IMR-90 (cell line): ENCODE results near the gene ACTR1A. TPM values are rescaled to one million over a fixed set of nuclear protein-coding genes. Genes with fewer than 3 reads are reported as not detected.

Experiments used
- ATAC-seq: fragments of 200-7000 bp; cut with Tn5 transposase; 2 replicates; pipeline ENCODE4 v1.9.1; 2020; ENCODE audit warnings: low read depth, mild to moderate bottlenecking, moderate library complexity
- BruUV-seq: library from RNA; stranded (reverse); fragments of 400-500 nt; replicated peaks from 2 replicates; lab custom pipeline; 2021; lab: Mats Ljungman, UMichigan
- CTCF ChIA-PET: fragments of 300-600 bp; formaldehyde crosslinking; extraction: SDS; loops from one replicate; lab custom pipeline; 2021; ENCODE audit warnings: antibody characterized with exemption; lab: Yijun Ruan, JAX
- POLR2A ChIA-PET: fragments of 300-600 bp; sonication (Branson Sonifier 250); formaldehyde crosslinking; loops from one replicate; lab custom pipeline; 2022; ENCODE audit warnings: antibody characterized with exemption; ENCODE audit not compliant: unreplicated experiment; lab: Charles Lee
- DNase-seq: peaks from one replicate; pipeline ENCODE4 v3.0.0; 2013
- H2AFZ ChIP-seq: replicated peaks from 2 replicates; pipeline ENCODE3; 2013; ENCODE audit warnings: low read length, mild to moderate bottlenecking; ENCODE audit not compliant: poor library complexity
- H2AK5ac ChIP-seq: 2 replicates; pipeline ENCODE4 v1.6.1; 2013; ENCODE audit warnings: low read depth, low read length, inconsistent platforms
- H2AK9ac ChIP-seq: replicated peaks from 2 replicates; pipeline ENCODE3; 2013; ENCODE audit warnings: mild to moderate bottlenecking, low read depth, low read length, moderate library complexity; ENCODE audit not compliant: poor library complexity
- H2BK120ac ChIP-seq: 2 replicates; pipeline ENCODE4 v1.6.1; 2013; ENCODE audit warnings: low read depth, low read length, inconsistent platforms
- H2BK15ac ChIP-seq: 3 replicates; pipeline ENCODE4 v1.6.1; 2013; ENCODE audit warnings: low read depth, low read length, inconsistent platforms
- H2BK20ac ChIP-seq: 2 replicates; pipeline ENCODE4 v1.6.1; 2013; ENCODE audit warnings: low read depth, mild to moderate bottlenecking, inconsistent platforms, low read length, moderate library complexity
- H2BK5ac ChIP-seq: 2 replicates; pipeline ENCODE4 v1.6.1; 2013; ENCODE audit warnings: mild to moderate bottlenecking, low read depth, low read length, inconsistent platforms; ENCODE audit not compliant: poor library complexity, severe bottlenecking
- H3K14ac ChIP-seq: replicated peaks from 2 replicates; pipeline ENCODE4 v1.6.1; 2013; ENCODE audit warnings: low read depth, low read length, inconsistent platforms
- H3K18ac ChIP-seq: 2 replicates; pipeline ENCODE4 v1.6.1; 2013; ENCODE audit warnings: low read depth, low read length, control low read depth
- H3K23ac ChIP-seq: 2 replicates; pipeline ENCODE4 v1.6.1; 2013; ENCODE audit warnings: low read depth, low read length, inconsistent platforms
- H3K27ac ChIP-seq: 2 replicates; pipeline ENCODE4 v1.5.1; 2013; ENCODE audit warnings: mild to moderate bottlenecking, control low read depth, low read length; ENCODE audit not compliant: insufficient read depth
- H3K27me3 ChIP-seq: 2 replicates; pipeline ENCODE4 v1.6.1; 2013; ENCODE audit warnings: low read length; ENCODE audit not compliant: control insufficient read depth, insufficient read depth
- H3K36me3 ChIP-seq: 2 replicates; pipeline ENCODE4 v1.6.1; 2013; ENCODE audit warnings: low read length, mixed read lengths; ENCODE audit not compliant: control insufficient read depth, insufficient read depth
- H3K4ac ChIP-seq: 2 replicates; pipeline ENCODE4 v1.6.1; 2013; ENCODE audit warnings: low read depth, low read length, inconsistent platforms
- H3K4me1 ChIP-seq: 2 replicates; pipeline ENCODE4 v1.6.1; 2013; ENCODE audit warnings: low read length, mixed read lengths; ENCODE audit not compliant: control insufficient read depth, insufficient read depth
- H3K4me2 ChIP-seq: 2 replicates; pipeline ENCODE4 v1.6.1; 2013; ENCODE audit warnings: low read depth, mild to moderate bottlenecking, control low read depth, low read length, moderate library complexity
- H3K4me3 ChIP-seq: 2 replicates; pipeline ENCODE4 v1.5.1; 2013; ENCODE audit warnings: low read depth, mild to moderate bottlenecking, control low read depth, low read length, moderate library complexity; ENCODE audit not compliant: insufficient read depth
- H3K56ac ChIP-seq: 2 replicates; pipeline ENCODE4 v1.6.1; 2013; ENCODE audit warnings: low read length, inconsistent platforms; ENCODE audit not compliant: insufficient read depth; ENCODE audit errors: extremely low read depth
- H3K79me1 ChIP-seq, 2 experiments: 2 replicates each; pipeline ENCODE4 v1.6.1; 2013; ENCODE audit warnings: low read length in 2 of 2, inconsistent platforms in 1 of 2, low read depth in 1 of 2
- H3K9ac ChIP-seq: 2 replicates; pipeline ENCODE4 v1.6.1; 2013; ENCODE audit warnings: low read depth, low read length, control low read depth
- H3K9me1 ChIP-seq: 2 replicates; pipeline ENCODE4 v1.6.1; 2013; ENCODE audit warnings: low read length, inconsistent platforms; ENCODE audit not compliant: insufficient read depth
- H3K9me3 ChIP-seq: 2 replicates; pipeline ENCODE4 v1.6.1; 2013; ENCODE audit warnings: low read length; ENCODE audit not compliant: control insufficient read depth, insufficient read depth
- H4K20me1 ChIP-seq: 2 replicates; pipeline ENCODE4 v1.6.1; 2013; ENCODE audit warnings: low read length, inconsistent platforms; ENCODE audit not compliant: insufficient read depth
- H4K5ac ChIP-seq: 2 replicates; pipeline ENCODE4 v1.6.1; 2013; ENCODE audit warnings: mild to moderate bottlenecking, low read depth, low read length, control low read depth
- H4K8ac ChIP-seq, 2 experiments: 2 replicates each; pipeline ENCODE4 v1.6.1; 2013; ENCODE audit warnings: low read depth in 2 of 2, low read length in 2 of 2, control low read depth in 1 of 2, inconsistent platforms in 1 of 2
- H4K91ac ChIP-seq: 2 replicates; pipeline ENCODE4 v1.6.1; 2013; ENCODE audit warnings: low read depth, low read length, inconsistent platforms; ENCODE audit not compliant: insufficient read depth
- BHLHE40 ChIP-seq: fragments of 150-350 bp; IDR thresholded peaks from 2 replicates; pipeline ENCODE4 v1.6.1; 2016; ENCODE audit warnings: mild to moderate bottlenecking, low read depth, low read length
- CEBPB ChIP-seq: IDR thresholded peaks from 2 replicates; pipeline ENCODE4 v1.6.1; 2012; ENCODE audit warnings: low read depth, low read length, improper control_type of control experiment
- CHD1 ChIP-seq: IDR thresholded peaks from 2 replicates; pipeline ENCODE4 v1.6.1; 2012; ENCODE audit warnings: low read depth, low read length, improper control_type of control experiment
- ELK1 ChIP-seq: fragments of 150-350 bp; IDR thresholded peaks from 2 replicates; pipeline ENCODE4 v1.6.1; 2016; ENCODE audit warnings: low read depth, mild to moderate bottlenecking, low read length, moderate library complexity, borderline replicate concordance
- MAFK ChIP-seq: IDR thresholded peaks from 2 replicates; pipeline ENCODE4 v1.6.1; 2012; ENCODE audit warnings: low read depth, low read length, improper control_type of control experiment
- MXI1 ChIP-seq: IDR thresholded peaks from 2 replicates; pipeline ENCODE4 v1.6.1; 2012; ENCODE audit warnings: low read depth, mild to moderate bottlenecking, low read length, moderate library complexity, borderline replicate concordance
- NFE2L2 ChIP-seq: fragments of 150-350 bp; IDR thresholded peaks from 2 replicates; pipeline ENCODE4 v1.6.1; 2016; ENCODE audit warnings: low read depth, mild to moderate bottlenecking, low read length
- RCOR1 ChIP-seq: IDR thresholded peaks from 2 replicates; pipeline ENCODE4 v1.6.1; 2012; ENCODE audit warnings: mild to moderate bottlenecking, low read length, improper control_type of control experiment; ENCODE audit not compliant: insufficient replicate concordance
- RFX5 ChIP-seq: IDR thresholded peaks from 2 replicates; pipeline ENCODE4 v1.8.0; 2012; ENCODE audit warnings: low read depth, mild to moderate bottlenecking, low read length, moderate library complexity
- SMC3 ChIP-seq: fragments of 150-350 bp; IDR thresholded peaks from 2 replicates; pipeline ENCODE4 v1.6.1; 2016; ENCODE audit warnings: low read depth, mild to moderate bottlenecking, antibody characterized with exemption, low read length, moderate library complexity
- USF2 ChIP-seq: fragments of 150-350 bp; IDR thresholded peaks from 2 replicates; pipeline ENCODE4 v1.6.1; 2017; ENCODE audit warnings: mild to moderate bottlenecking, antibody characterized with exemption, low read length, low read depth
- WGBS, 2 experiments: methylation state at CpG; one replicate each; pipeline versions ENCODE4 v1.1.5 to v1.1.7; 2013; ENCODE audit warnings: missing lambda C conversion rate in 2 of 2; ENCODE audit not compliant: insufficient read length in 1 of 2; ENCODE audit errors: extremely low coverage in 2 of 2; 5-methylcytosine and 5-hydroxymethylcytosine counted together
- dilution Hi-C: fragments of 300-500 bp; cut with HindIII; formaldehyde crosslinking; loops from one replicate; pipeline ENCODE4 v1.14.3; 2018; ENCODE audit warnings: low sequenced_read_pairs; ENCODE audit not compliant: unreplicated experiment
- in situ Hi-C: fragments of 300-500 bp; cut with MboI; formaldehyde crosslinking; loops from 3 replicates; pipeline ENCODE4 v1.14.3; 2019; ENCODE audit warnings: low sequenced_read_pairs, inconsistent platforms, mixed read lengths
- intact Hi-C: fragments of 100-400 bp; cut with micrococcal nuclease; formaldehyde crosslinking; loops from 2 replicates; pipeline ENCODE4 v1.10.0; 2022
- polyA plus RNA-seq, 3 experiments: library from polyadenylated mRNA; depleted of rRNA; stranded (reverse); fragments of >200 nt; gene quantifications; 2 replicates each; pipeline ENCODE4 v1.2.3, GENCODE V29; 2012; ENCODE audit warnings: low replicate concordance in 1 of 3
- total RNA-seq: library from RNA; depleted of rRNA; stranded (reverse); fragments of >200 nt; gene quantifications from 2 replicates; pipeline ENCODE4 v1.2.3, GENCODE V29; 2012

ACTR1A gene
- total and polyA plus RNA-seq, 2 of the 4 experiments (the other 2 are of a cell fraction), result 142 to 157 TPM

DNA sequence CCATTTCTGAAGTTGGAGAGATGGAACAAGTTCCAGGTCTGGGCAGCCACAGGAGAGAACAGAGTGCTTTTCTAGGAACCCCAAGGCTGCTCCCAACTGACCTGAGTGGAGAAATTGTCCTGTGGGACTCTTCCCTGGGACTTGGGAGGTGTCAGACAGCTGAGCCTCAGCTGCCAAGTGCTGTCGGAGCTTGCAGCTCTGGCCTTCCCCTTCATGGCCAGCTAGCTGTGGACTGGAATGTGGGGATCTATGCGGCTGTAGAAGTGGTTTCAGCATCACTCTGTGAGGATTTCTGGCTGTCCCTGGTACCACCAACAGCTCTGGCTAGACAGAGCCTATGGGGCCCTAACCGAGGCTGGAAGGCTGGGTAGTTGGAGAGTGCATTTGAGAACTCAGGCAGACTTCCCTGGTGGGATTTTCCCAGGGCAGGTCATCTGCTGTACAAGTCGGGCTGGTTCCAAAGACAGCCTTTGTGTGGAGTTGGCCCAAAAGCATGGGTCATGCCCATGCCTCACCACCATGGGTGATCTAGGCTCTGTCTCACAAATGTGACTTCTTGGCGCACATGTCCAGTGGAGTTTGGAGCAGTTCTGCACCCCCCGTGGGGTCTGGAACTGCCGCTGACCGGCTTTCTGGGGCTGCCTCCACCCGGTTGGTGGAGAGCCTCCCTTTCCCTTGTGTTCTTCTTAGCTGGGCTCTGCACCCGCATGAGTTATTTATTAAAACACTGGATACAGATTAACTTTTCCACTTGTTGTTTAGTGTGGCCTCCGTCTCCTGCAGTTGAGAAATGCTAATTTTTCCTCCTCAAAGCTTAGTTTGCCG, 12.2 kb upstream of the ACTR1A start (continued):
- TF ChIP-seq USF2, result no peak
- TF ChIP-seq BHLHE40, result no peak

GRCh38 chr10:102511583-102512274, 9.2 kb upstream of the ACTR1A start:
- H3K14ac ChIP-seq, result no peak overlapping the region
- H3K4ac ChIP-seq, result no peak overlapping the region
- H3K18ac ChIP-seq, result no peak overlapping the region
- DNase-seq (no peak), ATAC-seq (no peak)
- peaks cover 25 to 72% of the 10 kb centered on the region in 2 experiments for H3K79me1 ChIP-seq
- no peaks in the 10 kb centered on the region for H3K27me3 ChIP-seq
- no peak overlapping the region for H2AFZ ChIP-seq
- H4K91ac ChIP-seq, result no peak overlapping the region
- H3K4me2 ChIP-seq, result no peak overlapping the region
- H3K9ac ChIP-seq, result no peak overlapping the region
- no peak overlapping the region for H2AK9ac ChIP-seq
- no peak overlapping the region for H3K56ac ChIP-seq
- no peak overlapping the region for H2AK5ac ChIP-seq
- CTCF ChIA-PET, result interaction anchor here (0.6 to 1.2 kb wide), 2 partner anchors 56 to 72 kb away, joined by 4 read pairs; no protein-coding TSS in a partner anchor
- peaks cover 21% of the 10 kb centered on the region for H4K20me1 ChIP-seq
- intact Hi-C loops (no loop called here), dilution Hi-C loops (no loop called here), in situ Hi-C loops (no loop called here)
- POLR2A ChIA-PET, result no interaction called here
- no peak overlapping the region for H4K5ac ChIP-seq
- H2BK20ac ChIP-seq, result no peak overlapping the region
- no peak overlapping the region for H4K8ac ChIP-seq
- no peak overlapping the region for H2BK15ac ChIP-seq
- peaks cover 8% of the 10 kb centered on the region for H3K9me1 ChIP-seq
- no peak overlapping the region for H2BK5ac ChIP-seq
- peaks cover 7% of the 10 kb centered on the region for H3K4me1 ChIP-seq
- no peak overlapping the region for H2BK120ac ChIP-seq
- H3K36me3 ChIP-seq, result peaks cover 33% of the 10 kb centered on the region
- H3K27ac ChIP-seq, result no peak overlapping the region
- WGBS, 2 experiments, result 94% methylated on average over 2 of the region's 6 CpGs; no CpG with 5 or more reads in 1 of the 2 experiments
- BruUV-seq, result no TSS peak
- no peaks in the 10 kb centered on the region for H3K9me3 ChIP-seq
- H3K23ac ChIP-seq, result no peak overlapping the region
- H3K4me3 ChIP-seq, result no peak overlapping the region
- TF ChIP-seq USF2 (no peak), NFE2L2 (no peak), ELK1 (no peak), BHLHE40 (no peak), CEBPB (no peak), MAFK (no peak), SMC3 (no peak), MXI1 (no peak), RFX5 (no peak), RCOR1 (no peak), CHD1 (no peak)
